ENCODE results near the gene DES. TPM values are rescaled to one million over a fixed set of nuclear protein-coding genes. Genes with fewer than 3 reads are reported as not detected.
A peak's percentile ranks its signal among the peaks of the same experiment; 100 is the strongest.

Gene DES
- total and polyA plus RNA-seq, 7 donors, result 8,143 to 14,820 (median 13,727) TPM

GRCh38 chr2:219415580-219416234 lies 2.5 kb upstream of the DES start:
- intact Hi-C loops (cut with DNase I), result no loop called here
- Histone ChIP-seq H3K9me3 (no peaks in the 10 kb centered on the region), H3K4me1 (peaks cover 31% of the 10 kb centered on the region), H3K4me3 (no peak overlapping the region), H3K27me3 (ENCODE audit: insufficient read depth in 3 of 3, low read length in 2 of 3) (no peaks in the 10 kb centered on the region), H3K36me3 (ENCODE audit: insufficient read depth in 1 of 2, low read depth in 1 of 2) (peaks cover 0 to 17% of the 10 kb centered on the region in 2 donors), H3K27ac (peak overlapping the region; percentile 99)
- no peak for TF ChIP-seq CTCF (IDR thresholded peaks at IDR 0.05)
- ATAC-seq, result no peak
- no peak for DNase-seq
- 20 to 32% (median 23%) methylated on average over 5 of the region's 5 CpGs for whole genome bisulfite sequencing, 3 donors

GRCh38 chr2:219416235-219416602 lies 2.0 kb upstream of the DES start:
- ATAC-seq (no peak), DNase-seq (no peak)
- WGBS, 3 donors, result 17 to 38% (median 29%) methylated on average over 3 of the region's 3 CpGs
- intact Hi-C loops (cut with DNase I), result no loop called here
- TF ChIP-seq CTCF (IDR thresholded peaks at IDR 0.05), result no peak
- peak overlapping the region; percentile 99 for H3K27ac ChIP-seq
- H3K4me3 ChIP-seq, result no peak overlapping the region
- peaks cover 0 to 23% of the 10 kb centered on the region in 2 donors for H3K36me3 ChIP-seq (ENCODE audit: insufficient read depth in 1 of 2, low read depth in 1 of 2)
- no peaks in the 10 kb centered on the region for H3K27me3 ChIP-seq (ENCODE audit: insufficient read depth in 3 of 3, low read length in 2 of 3)
- H3K9me3 ChIP-seq, result no peaks in the 10 kb centered on the region
- peaks cover 31% of the 10 kb centered on the region for H3K4me1 ChIP-seq

GRCh38 chr2:219416938-219417337 lies 1.2 kb upstream of the DES start:
- peak in 3 of 4 donors; percentile 0 to 16 (median 0) for ATAC-seq
- TF ChIP-seq CTCF (IDR thresholded peaks at IDR 0.05), result no peak
- Histone ChIP-seq H3K27ac (peak overlapping the region; percentile 99), H3K9me3 (no peaks in the 10 kb centered on the region), H3K36me3 (ENCODE audit: insufficient read depth in 1 of 2, low read depth in 1 of 2) (peaks cover 0 to 30% of the 10 kb centered on the region in 2 donors), H3K4me3 (peak overlapping the region; percentile 24), H3K27me3 (ENCODE audit: insufficient read depth in 3 of 3, low read length in 2 of 3) (no peaks in the 10 kb centered on the region), H3K4me1 (peaks cover 31% of the 10 kb centered on the region)
- intact Hi-C loops (cut with DNase I), result no loop called here
- WGBS, 3 donors, result 16 to 47% (median 30%) methylated on average over 4 of the region's 4 CpGs
- no peak for DNase-seq

- H3K4me1 ChIP-seq, result peaks cover 31% of the 10 kb centered on the region
- H3K36me3 ChIP-seq (ENCODE audit: insufficient read depth in 1 of 2, low read depth in 1 of 2), result peaks cover 0 to 34% of the 10 kb centered on the region in 2 donors
- peak overlapping the region; percentile 93 for H3K4me3 ChIP-seq
- H3K9me3 ChIP-seq, result no peaks in the 10 kb centered on the region
- peak overlapping the region; percentile 99 for H3K27ac ChIP-seq
- ATAC-seq (peak; percentile 59 to 69 (median 62)), DNase-seq (peak; percentile 72 to 80)
- intact Hi-C loops (cut with DNase I), result no loop called here
- H3K27me3 ChIP-seq (ENCODE audit: insufficient read depth in 3 of 3, low read length in 2 of 3), result no peaks in the 10 kb centered on the region
- 21 to 42% (median 21%) methylated on average over 9 of the region's 9 CpGs for WGBS, 3 donors
- no peak for TF ChIP-seq CTCF (IDR thresholded peaks at IDR 0.05)
Measured at GRCh38 chr2:219417374-219417773, 803 bp upstream of the DES start.

- H3K4me1 ChIP-seq, result peaks cover 31% of the 10 kb centered on the region
- no peaks in the 10 kb centered on the region for H3K9me3 ChIP-seq
- no peak for TF ChIP-seq CTCF (IDR thresholded peaks at IDR 0.05)
- DNase-seq (no peak), ATAC-seq (no peak)
- peak overlapping the region; percentile 93 for H3K4me3 ChIP-seq
- peaks cover 0 to 50% of the 10 kb centered on the region in 2 donors for H3K36me3 ChIP-seq (ENCODE audit: insufficient read depth in 1 of 2, low read depth in 1 of 2)
- WGBS, 3 donors, result 11 to 28% (median 19%) methylated on average over 11 to 12 of the region's 12 CpGs
- intact Hi-C loops (cut with DNase I), result loop anchor here in 1 of 2 donors (2.0 kb wide), 1 partner anchor 14 kb away; no protein-coding TSS in a partner anchor
- H3K27me3 ChIP-seq (ENCODE audit: insufficient read depth in 3 of 3, low read length in 2 of 3), result no peaks in the 10 kb centered on the region
- peak overlapping the region; percentile 99 for H3K27ac ChIP-seq
Measured at GRCh38 chr2:219419012-219419324, 791 bp downstream of the DES start.
